ENCODE measurements around the gene HHATL.

Gene HHATL

GRCh38 chr3:42720126-42720525 is 17.5 kb upstream of the HHATL start:
- TF ChIP-seq ZFX (IDR thresholded peaks at IDR 0.05) (no peak), CTCF (conservative IDR thresholded peaks at IDR 0.05) (no peak)
- no peak overlapping the region for H3K27ac ChIP-seq

- TF ChIP-seq CTCF (conservative IDR thresholded peaks at IDR 0.05) (no peak), ZFX (IDR thresholded peaks at IDR 0.05) (no peak)
- H3K27ac ChIP-seq, result no peak overlapping the region
These were observed 16.4 kb upstream of the HHATL start for GRCh38 chr3:42719002-42719401.

GRCh38 chr3:42718338-42718737 is 15.7 kb upstream of the HHATL start:
- no peak for TF ChIP-seq ZFX (IDR thresholded peaks at IDR 0.05)
- no peak for TF ChIP-seq CTCF (conservative IDR thresholded peaks at IDR 0.05)
- no peak overlapping the region for H3K27ac ChIP-seq

- TF ChIP-seq CTCF (conservative IDR thresholded peaks at IDR 0.05) (no peak), ZFX (IDR thresholded peaks at IDR 0.05) (no peak)
- H3K27ac ChIP-seq, result no peak overlapping the region
These were observed 14.7 kb upstream of the HHATL start for GRCh38 chr3:42717306-42717705.

- TF ChIP-seq CTCF (conservative IDR thresholded peaks at IDR 0.05), result no peak
- no peak for TF ChIP-seq ZFX (IDR thresholded peaks at IDR 0.05)
- no peak overlapping the region for H3K27ac ChIP-seq
These were observed 11.7 kb upstream of the HHATL start for GRCh38 chr3:42714171-42714852.

- TF ChIP-seq CTCF (conservative IDR thresholded peaks at IDR 0.05) (no peak), ZFX (IDR thresholded peaks at IDR 0.05) (no peak)
- no peak overlapping the region for H3K27ac ChIP-seq
These were observed 11.1 kb upstream of the HHATL start for GRCh38 chr3:42713747-42714146.

- no peak for TF ChIP-seq ZFX (IDR thresholded peaks at IDR 0.05)
- TF ChIP-seq CTCF (conservative IDR thresholded peaks at IDR 0.05), result no peak
- H3K27ac ChIP-seq, result no peak overlapping the region
These were observed 10.2 kb upstream of the HHATL start for GRCh38 chr3:42712688-42713372.
